ENCODE results near the gene TANK. TPM values are rescaled to one million over a fixed set of nuclear protein-coding genes. Genes with fewer than 3 reads are reported as not detected.

TANK gene
- total RNA-seq, 1 experiment from 2014 or later, result 24.5 TPM

- TF ChIP-seq, protein P1, sequence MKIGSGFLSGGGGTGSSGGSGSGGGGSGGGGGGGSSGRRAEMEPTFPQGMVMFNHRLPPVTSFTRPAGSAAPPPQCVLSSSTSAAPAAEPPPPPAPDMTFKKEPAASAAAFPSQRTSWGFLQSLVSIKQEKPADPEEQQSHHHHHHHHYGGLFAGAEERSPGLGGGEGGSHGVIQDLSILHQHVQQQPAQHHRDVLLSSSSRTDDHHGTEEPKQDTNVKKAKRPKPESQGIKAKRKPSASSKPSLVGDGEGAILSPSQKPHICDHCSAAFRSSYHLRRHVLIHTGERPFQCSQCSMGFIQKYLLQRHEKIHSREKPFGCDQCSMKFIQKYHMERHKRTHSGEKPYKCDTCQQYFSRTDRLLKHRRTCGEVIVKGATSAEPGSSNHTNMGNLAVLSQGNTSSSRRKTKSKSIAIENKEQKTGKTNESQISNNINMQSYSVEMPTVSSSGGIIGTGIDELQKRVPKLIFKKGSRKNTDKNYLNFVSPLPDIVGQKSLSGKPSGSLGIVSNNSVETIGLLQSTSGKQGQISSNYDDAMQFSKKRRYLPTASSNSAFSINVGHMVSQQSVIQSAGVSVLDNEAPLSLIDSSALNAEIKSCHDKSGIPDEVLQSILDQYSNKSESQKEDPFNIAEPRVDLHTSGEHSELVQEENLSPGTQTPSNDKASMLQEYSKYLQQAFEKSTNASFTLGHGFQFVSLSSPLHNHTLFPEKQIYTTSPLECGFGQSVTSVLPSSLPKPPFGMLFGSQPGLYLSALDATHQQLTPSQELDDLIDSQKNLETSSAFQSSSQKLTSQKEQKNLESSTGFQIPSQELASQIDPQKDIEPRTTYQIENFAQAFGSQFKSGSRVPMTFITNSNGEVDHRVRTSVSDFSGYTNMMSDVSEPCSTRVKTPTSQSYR (CRISPR knock-in tag; IDR thresholded peaks at IDR 0.05), result no peak
- no peak for TF ChIP-seq ZNF232 (CRISPR knock-in tag; IDR thresholded peaks at IDR 0.05)
- TF ChIP-seq TEAD4 (CRISPR knock-in tag; IDR thresholded peaks at IDR 0.05), result no peak
- no peak for TF ChIP-seq ATF1 (CRISPR knock-in tag; IDR thresholded peaks at IDR 0.05)
- TF ChIP-seq ZNF396 (CRISPR knock-in tag; IDR thresholded peaks at IDR 0.05; ENCODE audit: borderline replicate concordance), result no peak
- TF ChIP-seq NFE2L1 (CRISPR knock-in tag; IDR thresholded peaks at IDR 0.05), result no peak
- TF ChIP-seq USF1 (CRISPR knock-in tag; IDR thresholded peaks at IDR 0.05), result no peak
Observed at GRCh38 chr2:161113693-161114575, 46.3 kb upstream of the TANK start (continued).

DNA sequence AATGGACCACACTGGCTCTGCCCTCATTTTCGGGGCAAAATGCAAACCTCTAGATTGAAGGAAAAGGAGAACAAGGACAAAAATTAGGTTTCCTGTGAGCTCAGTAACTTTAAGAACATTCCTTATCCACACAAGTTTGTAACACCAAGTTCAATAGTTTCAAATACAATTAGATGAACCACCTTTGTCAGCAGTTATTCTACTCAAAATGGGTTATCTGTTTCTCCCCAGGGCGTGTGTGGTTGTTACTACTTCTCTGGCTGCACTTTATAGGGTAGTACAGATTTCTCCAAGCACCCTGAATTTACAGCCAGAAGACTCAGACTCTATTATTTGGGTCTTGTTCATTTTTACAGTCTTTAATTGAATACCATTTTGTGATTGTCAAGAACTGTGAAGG, 45.0 kb upstream of the TANK start:
- no peak overlapping the region for H3K4me3 Mint-ChIP-seq
- no peak for DNase-seq (ENCODE audit: low spot score)
- no peak for ATAC-seq
- no peaks in the 10 kb centered on the region for H3K9me3 Mint-ChIP-seq
- H3K36me3 Mint-ChIP-seq, result no peaks in the 10 kb centered on the region
- POLR2A ChIA-PET, result no interaction called here
- H3K27ac Mint-ChIP-seq, result no peak overlapping the region
- TF ChIP-seq AFF4 (CRISPR knock-in tag; IDR thresholded peaks at IDR 0.05; ENCODE audit: borderline replicate concordance) (no peak), FOXK1 (CRISPR knock-in tag; IDR thresholded peaks at IDR 0.05) (no peak), CTCF (IDR thresholded peaks at IDR 0.05) (no peak), JUN (CRISPR knock-in tag; IDR thresholded peaks at IDR 0.05) (no peak)
- H3K27me3 Mint-ChIP-seq (ENCODE audit: low read depth), result no peaks in the 10 kb centered on the region
- H3K4me1 Mint-ChIP-seq, result peaks cover 39% of the 10 kb centered on the region
- CTCF ChIA-PET, result no interaction called here

DNA sequence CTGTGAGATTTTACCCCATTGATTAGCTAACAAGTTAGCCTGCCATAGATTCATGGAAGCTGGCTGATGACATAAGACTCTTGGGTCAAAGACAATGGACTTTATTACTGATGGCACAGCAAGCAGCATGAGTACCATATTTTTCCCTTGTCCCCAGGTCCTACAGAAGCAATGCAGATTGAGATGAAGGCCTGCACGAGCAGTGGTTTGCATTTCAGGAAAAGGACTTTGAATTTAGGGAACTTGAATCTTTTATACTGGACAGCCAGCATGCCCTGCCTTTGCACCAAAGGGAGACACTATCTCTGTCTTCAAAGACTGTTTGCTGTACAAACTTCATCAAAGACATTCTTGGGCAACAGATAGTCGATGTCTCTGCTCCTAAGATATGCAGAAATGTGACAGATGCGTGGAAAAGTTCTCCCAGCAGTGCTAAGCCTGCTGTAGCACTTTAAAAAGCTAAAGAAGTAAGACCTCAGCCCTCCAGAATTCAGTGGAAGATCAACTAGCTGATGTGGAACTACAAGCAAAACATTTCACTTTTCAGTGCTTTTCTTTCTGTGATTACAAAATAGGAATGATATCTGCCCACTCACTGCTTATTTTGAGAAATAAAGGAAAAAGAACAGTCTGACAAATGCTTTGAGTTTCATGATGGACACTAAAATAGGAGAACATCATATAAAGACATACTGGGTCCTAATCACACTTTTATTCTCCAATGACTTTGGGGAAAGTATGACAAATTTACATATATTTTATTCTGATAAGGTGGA, 44.4 kb upstream of the TANK start:
- H3K4me3 Mint-ChIP-seq, result no peak overlapping the region
- no peaks in the 10 kb centered on the region for H3K36me3 Mint-ChIP-seq
- H3K27me3 Mint-ChIP-seq (ENCODE audit: low read depth), result no peaks in the 10 kb centered on the region
- no peaks in the 10 kb centered on the region for H3K9me3 Mint-ChIP-seq
- CTCF ChIA-PET, result no interaction called here
- TF ChIP-seq, protein P1 (CRISPR knock-in tag; IDR thresholded peaks at IDR 0.05), result no peak
- TF ChIP-seq RELA (CRISPR knock-in tag; IDR thresholded peaks at IDR 0.05; ENCODE audit: borderline replicate concordance), result no peak
- ATAC-seq, result no peak
- peaks cover 39% of the 10 kb centered on the region for H3K4me1 Mint-ChIP-seq
- no peak overlapping the region for H3K27ac Mint-ChIP-seq
- DNase-seq (ENCODE audit: low spot score), result no peak
- POLR2A ChIA-PET, result no interaction called here

Measured in WTC11 (cell line).